SJSA1 (cell line): ENCODE measurements around the gene PNLIPRP3. TPM values are rescaled to one million over a fixed set of nuclear protein-coding genes. Genes with fewer than 3 reads are reported as not detected.

ENCODE experiments used
- DNase-seq, 2 experiments: peaks; one replicate each; pipeline ENCODE4 v3.0.0-alpha.2; 2015 to 2020; ENCODE audit warnings: low spot score in 2 of 2, low read depth in 1 of 2
- H3K27ac ChIP-seq: fragments of 250-450 bp; sonication (Bioruptor Pico); 2 replicates; pipeline ENCODE4 v1.5.1; 2020; ENCODE audit warnings: mild to moderate bottlenecking, moderate library complexity
- H3K27me3 ChIP-seq: fragments of 250-450 bp; sonication (Bioruptor Pico); replicated peaks from 2 replicates; pipeline ENCODE4 v1.5.1; 2020; ENCODE audit warnings: mild to moderate bottlenecking, moderate library complexity
- H3K36me3 ChIP-seq: fragments of 250-450 bp; sonication (Bioruptor Pico); 2 replicates; pipeline ENCODE4 v1.5.1; 2020; ENCODE audit warnings: mild to moderate bottlenecking
- H3K4me1 ChIP-seq: fragments of 250-450 bp; sonication (Bioruptor Pico); replicated peaks from 2 replicates; pipeline ENCODE4 v1.6.1; 2021; ENCODE audit warnings: mild to moderate bottlenecking
- H3K4me3 ChIP-seq: fragments of 250-450 bp; sonication (Bioruptor Pico); 2 replicates; pipeline ENCODE4 v1.5.1; 2020; ENCODE audit warnings: mild to moderate bottlenecking
- H3K9me3 ChIP-seq: fragments of 250-450 bp; sonication (Bioruptor Pico); replicated peaks from 2 replicates; pipeline ENCODE4 v1.5.1; 2020; ENCODE audit warnings: mild to moderate bottlenecking
- total RNA-seq: library from RNA; depleted of rRNA; stranded (reverse); fragments of >200 nt; shearing (Covaris generic); gene quantifications from 2 replicates; pipeline ENCODE4 v1.2.3, GENCODE V29; 2014

The PNLIPRP3 gene
- total RNA-seq, 1 experiment from 2014 or later: not detected

GRCh38 chr10:116465546-116465945 lies 37.9 kb downstream of the PNLIPRP3 start:
- Histone ChIP-seq H3K27me3 (no peaks in the 10 kb centered on the region), H3K27ac (no peak overlapping the region), H3K4me3 (no peak overlapping the region), H3K9me3 (no peaks in the 10 kb centered on the region), H3K36me3 (no peaks in the 10 kb centered on the region), H3K4me1 (no peaks in the 10 kb centered on the region)
- no peak for DNase-seq

- Histone ChIP-seq H3K27me3 (no peaks in the 10 kb centered on the region; the same call in 1 of the 2 replicates), H3K4me3 (no peak overlapping the region), H3K4me1 (no peaks in the 10 kb centered on the region), H3K9me3 (no peaks in the 10 kb centered on the region), H3K36me3 (no peaks in the 10 kb centered on the region), H3K27ac (no peak overlapping the region)
- DNase-seq: no peak
Observed at GRCh38 chr10:116466715-116467422, 39.2 kb downstream of the PNLIPRP3 start.

- Histone ChIP-seq H3K4me1 (no peaks in the 10 kb centered on the region), H3K27ac (no peak overlapping the region), H3K36me3 (no peaks in the 10 kb centered on the region), H3K27me3 (no peaks in the 10 kb centered on the region; the same call in 1 of the 2 replicates), H3K9me3 (no peaks in the 10 kb centered on the region), H3K4me3 (no peak overlapping the region)
- DNase-seq: no peak
Observed at GRCh38 chr10:116469437-116469836, 41.8 kb downstream of the PNLIPRP3 start.

- no peak for DNase-seq
- H3K4me1 ChIP-seq: no peaks in the 10 kb centered on the region
- no peaks in the 10 kb centered on the region for H3K36me3 ChIP-seq
- H3K4me3 ChIP-seq: no peak overlapping the region
- H3K27me3 ChIP-seq: no peaks in the 10 kb centered on the region; the same call in 1 of the 2 replicates
- no peaks in the 10 kb centered on the region for H3K9me3 ChIP-seq
- H3K27ac ChIP-seq: no peak overlapping the region
Observed at GRCh38 chr10:116470071-116470470, 42.4 kb downstream of the PNLIPRP3 start.

DNA sequence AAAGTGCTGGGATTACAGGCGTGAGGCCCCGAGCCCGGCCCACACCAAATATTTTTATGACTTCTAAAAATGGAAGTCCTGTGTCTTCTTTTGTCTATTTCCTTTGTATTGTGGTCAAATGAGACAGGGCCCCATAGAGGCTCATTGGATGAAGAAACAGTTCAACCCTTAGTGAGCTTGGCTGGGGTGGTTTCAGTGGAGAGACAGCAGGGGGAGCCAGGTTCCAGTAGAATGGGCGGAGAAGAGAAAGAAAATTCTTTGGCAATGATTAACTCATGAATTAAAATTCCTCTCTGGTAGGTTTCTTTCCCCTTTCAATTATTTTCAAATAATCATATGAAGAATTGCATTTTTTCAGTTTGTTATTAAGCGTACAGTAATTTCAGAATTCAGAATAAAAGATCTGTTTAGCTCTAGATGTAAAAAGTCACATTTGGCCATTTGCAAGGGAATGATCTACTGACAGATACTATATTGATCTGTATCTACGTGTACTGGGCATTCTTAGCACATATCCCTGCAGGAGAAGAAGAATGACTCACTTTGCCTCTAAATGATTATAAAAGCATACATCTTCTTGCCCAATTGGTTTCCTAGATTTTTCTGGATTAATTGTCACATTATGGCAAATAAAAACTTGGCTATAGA lies 43.2 kb downstream of the PNLIPRP3 start:
- H3K9me3 ChIP-seq: no peaks in the 10 kb centered on the region
- no peak for DNase-seq
- no peaks in the 10 kb centered on the region; the same call in 1 of the 2 replicates for H3K27me3 ChIP-seq
- no peaks in the 10 kb centered on the region for H3K36me3 ChIP-seq
- no peaks in the 10 kb centered on the region for H3K4me1 ChIP-seq
- H3K4me3 ChIP-seq: no peak overlapping the region
- H3K27ac ChIP-seq: no peak overlapping the region

DNA sequence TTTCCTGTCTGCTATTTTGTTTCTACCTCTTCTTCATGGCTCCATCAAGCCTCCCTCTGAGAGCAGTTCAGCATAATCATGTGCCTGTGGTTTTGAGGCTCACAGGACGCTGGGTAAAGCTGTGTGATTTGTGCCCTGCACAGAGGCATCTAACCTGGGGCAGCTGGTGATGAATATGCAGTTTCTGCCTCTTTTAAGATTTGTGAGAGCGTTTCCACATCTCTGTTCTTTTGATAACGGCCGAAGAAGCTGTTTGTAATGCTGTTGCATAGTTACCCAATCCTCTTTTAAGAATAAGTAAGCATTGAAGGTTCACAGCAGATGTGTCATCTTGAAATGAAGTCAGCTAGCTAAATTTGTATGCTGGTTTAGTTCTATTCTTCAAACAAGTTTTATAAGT lies 45.2 kb downstream of the PNLIPRP3 start:
- no peak for DNase-seq
- no peaks in the 10 kb centered on the region for H3K36me3 ChIP-seq
- no peaks in the 10 kb centered on the region for H3K4me1 ChIP-seq
- no peaks in the 10 kb centered on the region; the same call in 1 of the 2 replicates for H3K27me3 ChIP-seq
- H3K4me3 ChIP-seq: no peak overlapping the region
- H3K9me3 ChIP-seq: no peaks in the 10 kb centered on the region
- H3K27ac ChIP-seq: no peak overlapping the region

DNA sequence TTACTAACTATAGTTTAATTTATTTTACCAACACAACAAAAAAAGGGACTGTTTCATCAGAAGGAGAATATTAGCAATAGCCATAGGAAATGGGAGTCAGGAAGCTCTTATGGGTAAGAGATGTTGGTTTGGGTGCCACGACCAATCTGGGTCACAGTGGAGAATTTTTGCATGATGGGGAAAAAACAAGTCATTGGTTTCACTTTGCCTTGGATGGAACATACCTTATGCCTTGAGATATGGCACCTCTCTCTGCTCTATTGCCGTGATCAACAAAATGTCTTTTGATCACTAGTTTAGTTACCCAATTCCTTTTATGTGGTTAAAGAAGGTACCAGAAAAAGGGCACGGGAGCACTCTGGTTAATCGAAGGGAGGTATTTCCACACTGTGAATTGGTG lies 48.2 kb downstream of the PNLIPRP3 start:
- H3K4me1 ChIP-seq: no peaks in the 10 kb centered on the region
- no peaks in the 10 kb centered on the region for H3K9me3 ChIP-seq
- H3K36me3 ChIP-seq: no peaks in the 10 kb centered on the region
- DNase-seq: no peak
- H3K4me3 ChIP-seq: no peak overlapping the region
- no peaks in the 10 kb centered on the region; the same call in 1 of the 2 replicates for H3K27me3 ChIP-seq
- H3K27ac ChIP-seq: no peak overlapping the region

DNA sequence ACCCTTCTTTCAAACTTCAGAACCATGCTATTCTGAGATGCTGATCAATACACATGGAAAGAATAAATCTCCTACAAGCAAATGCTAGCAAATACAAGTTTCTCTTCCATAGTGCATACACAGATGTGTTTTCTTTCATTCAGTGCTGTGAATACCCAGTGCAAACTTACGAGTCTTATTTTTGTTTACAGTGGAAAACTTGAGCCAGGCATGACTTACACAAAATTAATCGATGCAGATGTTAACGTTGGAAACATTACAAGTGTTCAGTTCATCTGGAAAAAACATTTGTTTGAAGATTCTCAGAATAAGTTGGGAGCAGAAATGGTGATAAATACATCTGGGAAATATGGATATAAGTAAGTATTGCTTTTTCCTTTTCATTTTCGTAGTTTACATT lies 48.8 kb downstream of the PNLIPRP3 start:
- H3K4me3 ChIP-seq: no peak overlapping the region
- no peaks in the 10 kb centered on the region; the same call in 1 of the 2 replicates for H3K27me3 ChIP-seq
- DNase-seq: no peak
- H3K36me3 ChIP-seq: no peaks in the 10 kb centered on the region
- no peaks in the 10 kb centered on the region for H3K9me3 ChIP-seq
- no peak overlapping the region for H3K27ac ChIP-seq
- no peaks in the 10 kb centered on the region for H3K4me1 ChIP-seq

- no peaks in the 10 kb centered on the region for H3K4me1 ChIP-seq
- H3K4me3 ChIP-seq: no peak overlapping the region
- no peaks in the 10 kb centered on the region for H3K36me3 ChIP-seq
- no peak for DNase-seq
- no peak overlapping the region for H3K27ac ChIP-seq
- H3K27me3 ChIP-seq: no peaks in the 10 kb centered on the region
- no peaks in the 10 kb centered on the region for H3K9me3 ChIP-seq
Observed at GRCh38 chr10:116477986-116478664, 50.5 kb downstream of the PNLIPRP3 start.

DNA sequence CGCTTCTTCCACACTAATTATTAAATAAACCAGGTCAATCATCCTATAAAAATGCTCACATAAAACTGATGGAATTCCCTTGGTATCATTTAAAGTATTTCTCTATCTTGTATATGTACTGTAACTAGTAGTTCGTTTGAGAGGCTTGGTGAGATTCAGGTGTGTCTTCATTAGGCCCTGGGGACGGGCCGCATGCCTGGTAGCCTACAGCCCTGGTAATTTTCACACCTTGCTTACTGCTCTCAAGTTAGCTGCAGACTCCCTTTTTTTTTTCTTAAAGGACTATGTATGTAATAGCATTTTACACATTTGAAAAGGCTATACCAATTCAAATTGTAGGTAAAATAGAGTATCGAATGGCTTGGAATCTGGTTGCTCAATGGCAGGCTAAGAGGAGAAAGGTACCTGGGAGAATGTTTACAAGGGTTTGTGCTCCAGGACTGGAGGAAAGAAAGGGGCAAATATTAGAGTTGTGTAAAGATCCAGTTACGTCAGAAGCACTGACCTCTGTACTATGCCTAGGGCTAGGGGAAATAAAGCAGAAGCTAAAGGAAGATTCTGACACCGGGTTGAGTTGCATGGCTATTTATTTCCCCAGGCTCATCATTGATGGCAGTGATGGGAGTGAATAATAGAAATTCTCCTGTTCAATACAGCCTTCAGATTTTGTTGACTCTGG lies 59.3 kb downstream of the PNLIPRP3 start:
- no peaks in the 10 kb centered on the region for H3K4me1 ChIP-seq
- H3K9me3 ChIP-seq: no peaks in the 10 kb centered on the region
- no peak for DNase-seq
- H3K4me3 ChIP-seq: no peak overlapping the region
- no peak overlapping the region for H3K27ac ChIP-seq
- no peaks in the 10 kb centered on the region for H3K36me3 ChIP-seq
- no peaks in the 10 kb centered on the region for H3K27me3 ChIP-seq

DNA sequence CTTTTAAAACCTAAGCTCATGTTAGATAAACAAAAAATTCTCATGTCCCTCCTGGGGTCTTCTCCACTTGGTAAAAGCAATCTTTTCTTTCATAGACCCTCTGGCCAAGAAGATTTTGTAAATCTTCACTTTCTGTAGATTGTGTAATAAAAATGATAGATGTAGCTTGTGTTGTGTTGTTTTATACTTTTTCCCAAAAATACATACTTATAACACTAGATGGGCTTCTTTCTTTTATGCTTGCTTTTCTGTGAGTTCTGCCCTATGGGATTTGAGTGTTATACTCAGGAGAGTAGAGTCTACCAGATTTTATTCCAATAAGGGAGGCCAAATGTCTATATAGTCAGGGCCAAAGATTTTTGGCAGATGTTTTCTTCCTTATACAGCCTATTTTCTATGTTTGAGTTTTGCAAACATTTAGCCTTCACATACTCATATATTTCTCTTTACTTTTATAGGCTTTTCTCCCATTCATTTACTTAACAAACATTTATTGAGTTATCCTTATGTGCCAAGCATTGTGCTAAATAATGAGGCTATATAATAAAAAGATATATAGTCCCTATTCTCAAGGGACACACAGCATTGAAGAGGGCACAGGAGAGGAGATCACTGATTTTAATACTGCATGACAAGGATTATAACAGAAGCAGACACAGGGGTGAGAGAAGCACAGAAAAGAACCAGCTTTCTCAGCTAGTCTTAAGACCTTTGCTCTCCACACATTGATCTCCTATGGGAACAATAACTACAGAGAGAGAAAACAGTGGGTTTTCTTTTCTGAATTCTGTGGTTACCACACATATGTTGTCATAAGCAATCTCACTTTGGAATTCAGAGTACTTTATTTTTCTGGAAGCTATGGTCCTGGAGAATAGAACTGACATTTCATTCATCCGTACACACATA lies 60.1 kb downstream of the PNLIPRP3 start:
- no peak overlapping the region for H3K4me3 ChIP-seq
- no peaks in the 10 kb centered on the region for H3K27me3 ChIP-seq
- DNase-seq: no peak
- no peaks in the 10 kb centered on the region for H3K9me3 ChIP-seq
- no peaks in the 10 kb centered on the region for H3K36me3 ChIP-seq
- H3K4me1 ChIP-seq: no peaks in the 10 kb centered on the region
- no peak overlapping the region for H3K27ac ChIP-seq

DNA sequence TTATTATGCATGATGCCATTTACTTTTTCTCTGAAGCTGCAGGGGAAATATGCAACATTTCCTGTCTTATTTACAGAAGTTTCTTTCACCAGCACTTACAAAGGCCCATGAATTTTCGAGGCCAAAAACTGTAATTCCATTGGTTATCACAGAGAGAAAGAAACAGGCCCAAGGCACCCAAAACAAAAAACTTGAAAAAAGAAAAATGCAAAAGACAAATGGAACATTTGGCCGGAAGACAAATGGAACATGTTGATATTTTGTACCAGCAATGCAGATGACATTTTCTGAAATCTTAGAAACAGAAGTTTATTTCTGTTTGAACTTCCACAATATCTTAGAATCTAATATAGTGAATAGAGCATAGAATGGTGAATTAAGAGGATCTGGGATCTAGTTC lies 61.8 kb downstream of the PNLIPRP3 start:
- DNase-seq: no peak
- Histone ChIP-seq H3K36me3 (no peaks in the 10 kb centered on the region), H3K27me3 (no peaks in the 10 kb centered on the region)

More for the DNA sequence above, 61.8 kb downstream of the PNLIPRP3 start:
- no peak overlapping the region for H3K4me3 ChIP-seq
- no peaks in the 10 kb centered on the region for H3K4me1 ChIP-seq
- H3K9me3 ChIP-seq: no peaks in the 10 kb centered on the region
- no peak overlapping the region for H3K27ac ChIP-seq
